ENCODE results near the gene NKX2-8. TPM values are rescaled to one million over a fixed set of nuclear protein-coding genes. Genes with fewer than 3 reads are reported as not detected.

NKX2-8 gene
- total and polyA plus RNA-seq, 4 donors, result 0.45 to 1.3 (median 1.1) TPM

- DNase-seq (no peak), ATAC-seq (ENCODE audit: insufficient read depth, low FRiP score) (no peak)
- WGBS, 2 donors, result 63 to 69% methylated on average over 2 of the region's 2 CpGs
- no peak for TF ChIP-seq CTCF (IDR thresholded peaks at IDR 0.05; ENCODE audit: control extremely low read depth, extremely low read depth)
- no peaks in the 10 kb centered on the region for H3K27me3 ChIP-seq (ENCODE audit: control insufficient read depth in 3 of 3, insufficient read depth in 3 of 3, low read length in 2 of 3)
- H3K9ac ChIP-seq (ENCODE audit: insufficient read depth in 1 of 2, low read length in 2 of 2), result no peak overlapping the region
- no peaks in the 10 kb centered on the region for H3K36me3 ChIP-seq (ENCODE audit: control insufficient read depth in 4 of 4, insufficient read depth in 4 of 4, low read length in 4 of 4)
- no peaks in the 10 kb centered on the region for H3K9me3 ChIP-seq (ENCODE audit: control insufficient read depth in 4 of 4, insufficient read depth in 3 of 4, low read length in 3 of 4)
- no peak overlapping the region for H3K4me3 ChIP-seq
- H3K4me1 ChIP-seq (ENCODE audit: control insufficient read depth in 5 of 5, insufficient read depth in 5 of 5, low read length in 5 of 5), result no peaks in the 10 kb centered on the region
- H3K27ac ChIP-seq (ENCODE audit: low read depth in 1 of 2, low read length in 1 of 2), result no peak overlapping the region
These were observed 36.2 kb upstream of the NKX2-8 start for GRCh38 chr14:36618641-36619040.

- no peaks in the 10 kb centered on the region for H3K4me1 ChIP-seq (ENCODE audit: control insufficient read depth in 5 of 5, insufficient read depth in 5 of 5, low read length in 5 of 5)
- ATAC-seq (ENCODE audit: insufficient read depth, low FRiP score), result no peak
- WGBS, 2 donors, result 70 to 78% methylated on average over 5 of the region's 5 CpGs
These were observed 35.4 kb upstream of the NKX2-8 start for GRCh38 chr14:36617824-36618223.

GRCh38 chr14:36605506-36605857 lies 23.1 kb upstream of the NKX2-8 start:
- Histone ChIP-seq H3K9ac (ENCODE audit: insufficient read depth in 1 of 2, low read length in 2 of 2) (no peak overlapping the region), H3K9me3 (ENCODE audit: control insufficient read depth in 4 of 4, insufficient read depth in 3 of 4, low read length in 3 of 4) (no peaks in the 10 kb centered on the region), H3K36me3 (ENCODE audit: control insufficient read depth in 4 of 4, insufficient read depth in 4 of 4, low read length in 4 of 4) (no peaks in the 10 kb centered on the region), H3K27me3 (ENCODE audit: control insufficient read depth in 3 of 3, insufficient read depth in 3 of 3, low read length in 2 of 3) (peaks cover 1 to 4% (median 4%) of the 10 kb centered on the region in 3 donors), H3K4me3 (no peak overlapping the region), H3K27ac (ENCODE audit: low read depth in 1 of 2, low read length in 1 of 2) (no peak overlapping the region), H3K4me1 (ENCODE audit: control insufficient read depth in 5 of 5, insufficient read depth in 5 of 5, low read length in 5 of 5) (no peaks in the 10 kb centered on the region)
- no peak for ATAC-seq (ENCODE audit: insufficient read depth, low FRiP score)
- no peak for TF ChIP-seq CTCF (IDR thresholded peaks at IDR 0.05; ENCODE audit: control extremely low read depth, extremely low read depth)
- WGBS, 2 donors, result 45 to 58% methylated on average over 1 of the region's 1 CpG
- no peak for DNase-seq

More at GRCh38 chr14:36617824-36618223, 35.4 kb upstream of the NKX2-8 start:
- Histone ChIP-seq H3K9ac (ENCODE audit: insufficient read depth in 1 of 2, low read length in 2 of 2) (no peak overlapping the region), H3K27me3 (ENCODE audit: control insufficient read depth in 3 of 3, insufficient read depth in 3 of 3, low read length in 2 of 3) (no peaks in the 10 kb centered on the region), H3K9me3 (ENCODE audit: control insufficient read depth in 4 of 4, insufficient read depth in 3 of 4, low read length in 3 of 4) (no peaks in the 10 kb centered on the region), H3K27ac (ENCODE audit: low read depth in 1 of 2, low read length in 1 of 2) (no peak overlapping the region), H3K4me3 (no peak overlapping the region), H3K36me3 (ENCODE audit: control insufficient read depth in 4 of 4, insufficient read depth in 4 of 4, low read length in 4 of 4) (no peaks in the 10 kb centered on the region)
- TF ChIP-seq CTCF (IDR thresholded peaks at IDR 0.05; ENCODE audit: control extremely low read depth, extremely low read depth), result no peak
- no peak for DNase-seq
